Testis (tissue), 2 donors: ENCODE results near the gene CLK3.

ENCODE experiments used
- CTCF ChIP-seq, 3 experiments: fragments of 450-650 bp in 2 of 3; fragments of 200-600 bp in 1 of 3; sonication (generic) in 1 of 3; IDR thresholded peaks; one replicate each; pipeline ENCODE4 v1.5.1; 2016 to 2019; ENCODE audit warnings: antibody characterized with exemption in 3 of 3, mild to moderate bottlenecking in 2 of 3, moderate library complexity in 1 of 3
- POLR2A ChIP-seq: fragments of 450-650 bp; IDR thresholded peaks from one replicate; pipeline ENCODE4 v1.6.1; 2017; ENCODE audit warnings: antibody characterized with exemption, mild to moderate bottlenecking, moderate library complexity

DNA sequence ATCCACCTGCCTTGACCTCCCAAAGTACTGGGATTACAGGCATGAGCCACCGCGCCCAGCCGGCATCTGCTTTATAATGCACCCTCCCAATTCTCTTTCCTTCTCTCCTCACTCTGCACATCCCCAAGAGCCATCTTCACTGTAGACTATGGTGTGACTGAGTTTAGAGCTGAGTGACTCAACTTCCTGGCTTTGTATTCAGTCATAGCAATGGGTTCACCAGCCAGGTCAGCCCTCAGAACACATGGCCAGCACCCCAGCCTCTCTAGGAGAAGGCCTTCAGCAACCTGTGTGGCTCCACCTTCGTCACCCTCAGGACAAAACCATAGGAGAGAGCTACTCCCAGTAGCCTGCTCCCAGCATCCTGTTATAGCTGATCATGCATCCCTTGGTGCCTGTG is 41.6 kb upstream of the CLK3 start:
- TF ChIP-seq POLR2A (no peak), CTCF (IDR thresholded peaks at IDR 0.05) (no peak)
